ENCODE data around the gene STK4. TPM values are rescaled to one million over a fixed set of nuclear protein-coding genes. Genes with fewer than 3 reads are reported as not detected.

STK4 gene
- total RNA-seq, 2 donors from 2014 or later, result 271 to 280 TPM

DNA sequence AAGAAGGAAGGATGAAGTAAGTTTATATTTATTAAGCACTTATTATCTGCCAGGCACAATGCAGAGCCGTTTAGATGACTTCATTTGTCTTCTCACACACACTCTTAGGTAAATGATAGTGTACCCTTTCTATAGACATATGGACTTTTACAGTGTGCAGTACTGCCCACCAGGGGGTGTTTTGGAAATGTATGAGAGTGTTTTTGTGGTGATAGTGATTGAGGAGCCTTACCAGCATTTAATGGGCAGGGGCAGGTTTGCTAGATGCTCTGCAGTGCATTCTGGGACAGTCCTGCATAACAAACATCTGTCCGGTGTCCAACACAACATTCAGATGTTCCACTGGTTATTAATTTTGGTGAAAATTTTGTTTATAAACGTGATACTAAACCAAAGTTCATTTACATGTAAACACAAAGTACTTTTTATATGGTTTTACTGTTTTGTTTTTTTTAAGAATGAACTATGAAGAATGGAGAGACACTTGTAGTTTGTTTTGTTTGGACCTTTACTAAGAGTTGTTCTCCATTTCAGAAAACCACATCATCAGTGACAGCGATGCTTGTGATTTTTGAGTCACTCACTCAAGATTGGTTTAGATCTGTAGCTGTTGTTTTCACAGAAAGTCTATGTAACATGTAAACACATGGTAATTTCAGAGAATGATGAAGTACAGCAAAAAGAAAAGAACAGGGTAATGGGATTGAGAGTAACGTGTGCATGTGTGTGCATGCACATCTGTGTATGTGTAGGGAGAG is 114.7 kb downstream of the STK4 start:
- Mint-ChIP-seq H3K4me1 (peaks cover 3% of the 10 kb centered on the region), H3K36me3 (ENCODE audit: low read depth) (peaks cover 17% of the 10 kb centered on the region), H3K4me3 (no peak overlapping the region), H3K27me3 (no peaks in the 10 kb centered on the region), H3K27ac (no peak overlapping the region)
- DNase-seq (no peak), ATAC-seq (no peak)
- peaks cover 4% of the 10 kb centered on the region for H3K9me3 ChIP-seq (ENCODE audit: control insufficient read depth, low read length, poor library complexity, severe bottlenecking)

DNA sequence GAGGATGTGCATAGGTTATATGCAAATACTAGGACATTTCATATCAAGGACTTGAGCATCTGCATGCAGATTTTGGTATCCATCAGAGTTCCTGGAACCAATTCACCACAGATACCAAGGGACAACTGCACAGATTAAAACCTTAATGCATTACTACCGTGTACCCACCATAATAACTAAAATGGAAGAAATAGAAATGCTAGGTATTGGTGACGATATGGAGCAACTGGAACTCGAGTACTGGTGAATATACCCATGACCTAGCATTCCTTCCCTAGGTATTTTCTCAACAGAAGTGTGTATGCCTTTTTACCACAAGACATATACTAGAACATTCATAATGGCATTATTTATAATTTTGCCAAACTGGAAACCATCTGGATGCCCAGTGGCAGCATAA is 116.2 kb downstream of the STK4 start:
- no peak for ATAC-seq
- Mint-ChIP-seq H3K36me3 (ENCODE audit: low read depth) (peaks cover 19% of the 10 kb centered on the region), H3K4me1 (peaks cover 11% of the 10 kb centered on the region)

DNA sequence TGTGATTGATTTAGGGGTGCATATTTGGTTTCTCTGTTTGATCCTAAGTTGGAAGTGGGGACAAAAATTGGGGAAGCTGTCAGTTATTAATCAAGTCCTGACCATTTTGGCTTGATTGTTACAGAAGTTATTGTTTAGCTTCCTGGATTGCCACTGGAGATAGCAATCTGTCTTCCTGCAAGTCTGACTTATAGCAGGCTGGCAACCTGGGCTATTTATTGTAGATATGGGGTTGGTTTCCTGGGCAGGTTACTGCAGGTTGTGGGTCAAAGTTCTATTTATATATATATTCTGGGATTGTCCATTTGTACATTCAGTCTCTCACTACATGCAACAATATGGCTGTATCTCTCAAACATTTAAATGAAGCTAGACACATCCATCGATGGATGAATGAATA is 116.8 kb downstream of the STK4 start:
- H3K36me3 Mint-ChIP-seq (ENCODE audit: low read depth), result peaks cover 19% of the 10 kb centered on the region
- no peak overlapping the region for H3K4me3 Mint-ChIP-seq
- no peak for ATAC-seq
- H3K4me1 Mint-ChIP-seq, result peaks cover 15% of the 10 kb centered on the region
- H3K27me3 Mint-ChIP-seq, result no peaks in the 10 kb centered on the region
- peak overlapping the region; percentile 3 for H3K27ac Mint-ChIP-seq
- H3K9me3 ChIP-seq (ENCODE audit: control insufficient read depth, low read length, poor library complexity, severe bottlenecking), result peaks cover 4% of the 10 kb centered on the region
- DNase-seq, result no peak

More for the DNA sequence above, 116.2 kb downstream of the STK4 start:
- no peak overlapping the region for H3K4me3 Mint-ChIP-seq
- H3K27ac Mint-ChIP-seq, result peak overlapping the region; percentile 3
- no peak for DNase-seq
- peaks cover 4% of the 10 kb centered on the region for H3K9me3 ChIP-seq (ENCODE audit: control insufficient read depth, low read length, poor library complexity, severe bottlenecking)
- no peaks in the 10 kb centered on the region for H3K27me3 Mint-ChIP-seq

DNA sequence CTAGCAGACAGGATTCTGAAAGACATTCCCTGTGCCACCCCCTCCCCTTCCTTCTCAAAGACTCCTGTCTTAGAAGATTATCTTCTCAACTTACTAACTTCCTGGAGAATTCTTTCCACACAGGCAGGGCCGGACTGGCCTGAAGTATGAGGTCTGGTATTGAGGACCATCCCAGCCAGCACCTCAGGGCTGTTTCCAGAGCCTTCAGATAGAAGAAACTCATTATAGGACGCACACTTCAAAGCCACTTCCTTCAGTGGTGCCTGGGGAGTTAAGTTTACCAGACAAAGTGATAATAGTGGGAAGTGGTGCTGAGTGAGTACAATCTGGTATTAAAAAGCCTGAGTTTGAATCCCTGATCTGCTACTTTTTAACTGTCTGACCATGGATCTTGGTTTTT is 119.0 kb downstream of the STK4 start:
- Mint-ChIP-seq H3K27ac (peak overlapping the region; percentile 81), H3K27me3 (no peaks in the 10 kb centered on the region), H3K4me1 (peaks cover 12% of the 10 kb centered on the region), H3K36me3 (ENCODE audit: low read depth) (peaks cover 11% of the 10 kb centered on the region), H3K4me3 (peak overlapping the region; percentile 69)
- peaks cover 4% of the 10 kb centered on the region for H3K9me3 ChIP-seq (ENCODE audit: control insufficient read depth, low read length, poor library complexity, severe bottlenecking)
- no peak for DNase-seq
- ATAC-seq, result no peak

DNA sequence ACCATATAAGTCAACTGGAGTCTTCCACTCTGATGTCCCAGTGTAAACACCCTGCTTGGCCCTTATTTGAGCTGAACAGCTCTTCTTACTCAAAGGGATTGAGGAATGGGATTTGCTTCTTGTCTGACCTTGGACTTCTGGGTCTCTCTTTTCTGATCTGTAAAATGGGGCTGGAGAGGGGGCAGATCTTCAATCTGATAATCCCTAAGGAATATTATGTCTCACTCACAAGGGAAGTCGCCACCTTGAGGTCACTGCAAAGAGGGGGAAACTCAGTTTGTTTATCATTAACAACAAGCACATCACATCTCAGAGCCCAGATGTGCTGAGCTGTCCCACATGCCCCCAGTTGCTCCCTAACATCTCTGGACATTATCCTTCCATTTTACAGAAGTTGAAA is 119.6 kb downstream of the STK4 start:
- no peak overlapping the region for H3K4me3 Mint-ChIP-seq
- ATAC-seq, result no peak
- H3K4me1 Mint-ChIP-seq, result peaks cover 12% of the 10 kb centered on the region
- H3K9me3 ChIP-seq (ENCODE audit: control insufficient read depth, low read length, poor library complexity, severe bottlenecking), result peaks cover 4% of the 10 kb centered on the region
- H3K27me3 Mint-ChIP-seq, result no peaks in the 10 kb centered on the region
- H3K36me3 Mint-ChIP-seq (ENCODE audit: low read depth), result peaks cover 10% of the 10 kb centered on the region
- DNase-seq, result no peak
- H3K27ac Mint-ChIP-seq, result peak overlapping the region; percentile 81

DNA sequence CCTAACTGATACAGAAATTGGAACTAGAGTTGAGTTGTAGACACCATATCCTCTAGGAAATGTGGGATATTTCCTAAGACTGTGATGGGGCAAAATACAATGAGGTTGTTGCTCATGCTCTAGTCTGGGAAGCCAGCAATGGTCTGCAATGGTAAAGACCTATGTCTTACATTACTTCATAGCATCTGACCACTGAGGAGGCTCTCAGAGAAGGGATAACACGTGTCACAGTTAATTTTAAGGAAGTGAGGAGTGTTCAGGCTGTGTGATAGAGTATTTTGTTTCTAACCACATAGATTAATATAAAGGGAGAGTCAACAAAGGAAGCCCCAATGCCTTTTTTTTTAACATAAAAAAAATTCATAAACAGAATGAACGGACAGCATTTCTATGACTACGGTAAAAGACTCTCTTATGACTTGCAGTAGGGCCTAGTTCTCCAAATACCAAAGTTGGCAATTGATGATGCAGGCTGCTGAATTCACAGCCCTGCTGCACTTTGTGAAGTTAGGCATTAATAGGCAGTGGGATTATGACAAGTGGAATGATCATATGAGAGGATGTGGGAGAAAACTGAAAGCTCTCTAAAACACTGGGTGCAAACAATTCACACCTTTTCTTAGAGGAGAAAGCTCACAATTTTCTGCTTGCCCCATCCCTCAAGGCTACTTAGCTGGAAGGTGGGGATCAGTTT is 120.9 kb downstream of the STK4 start:
- Mint-ChIP-seq H3K4me3 (no peak overlapping the region), H3K4me1 (peaks cover 12% of the 10 kb centered on the region), H3K27ac (peak overlapping the region; percentile 81), H3K27me3 (no peaks in the 10 kb centered on the region), H3K36me3 (ENCODE audit: low read depth) (peaks cover 5% of the 10 kb centered on the region)
- DNase-seq, result no peak
- H3K9me3 ChIP-seq (ENCODE audit: control insufficient read depth, low read length, poor library complexity, severe bottlenecking), result peaks cover 4% of the 10 kb centered on the region
- ATAC-seq, result no peak

DNA sequence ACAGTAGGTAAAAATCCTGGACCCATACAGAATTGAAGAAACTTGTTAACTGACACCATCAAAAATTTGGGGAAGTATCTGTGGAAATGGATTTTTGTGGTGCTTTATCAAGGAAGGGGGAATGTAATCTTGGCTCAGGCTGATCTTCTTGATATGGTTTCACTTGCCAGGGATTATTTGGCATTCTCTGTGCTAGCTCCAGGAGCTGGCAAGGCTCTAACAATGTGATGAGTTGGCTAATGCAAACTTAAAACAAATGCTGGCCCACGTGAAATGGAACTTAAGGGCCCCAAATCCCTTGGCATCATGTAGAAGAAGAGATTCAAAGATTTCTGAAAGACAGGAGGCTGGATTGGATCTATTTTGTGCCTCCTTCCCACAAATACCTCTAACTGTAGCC is 121.5 kb downstream of the STK4 start:
- Mint-ChIP-seq H3K4me1 (peaks cover 14% of the 10 kb centered on the region), H3K27ac (peak overlapping the region; percentile 81), H3K4me3 (no peak overlapping the region), H3K36me3 (ENCODE audit: low read depth) (peaks cover 5% of the 10 kb centered on the region), H3K27me3 (no peaks in the 10 kb centered on the region)
- no peaks in the 10 kb centered on the region for H3K9me3 ChIP-seq (ENCODE audit: control insufficient read depth, low read length, poor library complexity, severe bottlenecking)
- ATAC-seq (no peak), DNase-seq (no peak)

DNA sequence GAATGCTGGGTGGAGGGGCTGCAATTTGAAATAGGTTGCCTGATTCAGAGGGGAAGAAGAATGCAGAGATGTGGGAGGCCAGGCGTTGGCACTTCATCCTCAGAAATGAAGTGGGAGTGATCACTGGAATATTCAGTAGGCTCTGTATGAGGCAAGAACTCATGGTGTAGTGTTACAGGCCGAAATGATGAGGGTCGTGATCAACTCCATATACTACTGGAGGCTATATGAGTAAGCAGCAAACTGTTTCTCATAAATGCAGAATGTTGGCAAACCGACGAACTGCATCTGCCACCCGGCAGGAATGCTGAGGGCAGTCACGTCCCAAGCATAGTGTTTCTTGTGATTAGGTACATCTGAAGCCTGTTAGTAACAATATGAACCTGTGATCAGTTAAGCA is 121.9 kb downstream of the STK4 start:
- DNase-seq (no peak), ATAC-seq (no peak)
- Mint-ChIP-seq H3K4me1 (peaks cover 14% of the 10 kb centered on the region), H3K4me3 (no peak overlapping the region), H3K36me3 (ENCODE audit: low read depth) (peaks cover 5% of the 10 kb centered on the region), H3K27ac (peak overlapping the region; percentile 81), H3K27me3 (no peaks in the 10 kb centered on the region)
- H3K9me3 ChIP-seq (ENCODE audit: control insufficient read depth, low read length, poor library complexity, severe bottlenecking), result no peaks in the 10 kb centered on the region

DNA sequence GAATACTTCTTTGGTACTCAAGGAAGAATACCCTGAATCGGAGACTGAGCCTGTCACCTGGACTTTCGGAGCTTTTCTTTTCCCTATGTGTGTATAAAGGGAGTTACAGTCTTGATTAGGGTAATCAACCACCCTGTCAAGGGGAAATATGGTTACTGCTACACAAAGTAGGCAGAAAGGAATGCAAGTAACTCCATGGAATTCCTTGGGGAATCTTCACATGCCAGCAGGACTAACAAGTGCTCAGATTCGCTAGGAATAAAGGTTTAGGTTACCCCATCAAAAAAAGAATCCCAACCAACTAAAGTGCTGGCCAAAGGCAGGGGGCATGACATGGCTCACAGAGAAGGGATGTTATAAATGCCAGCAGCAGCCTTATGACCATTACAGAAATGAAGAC is 124.2 kb downstream of the STK4 start:
- no peak overlapping the region for H3K4me3 Mint-ChIP-seq
- H3K36me3 Mint-ChIP-seq (ENCODE audit: low read depth), result peaks cover 3% of the 10 kb centered on the region
- peaks cover 14% of the 10 kb centered on the region for H3K4me1 Mint-ChIP-seq
- DNase-seq (no peak), ATAC-seq (no peak)
- no peak overlapping the region for H3K27ac Mint-ChIP-seq
- no peaks in the 10 kb centered on the region for H3K27me3 Mint-ChIP-seq
- H3K9me3 ChIP-seq (ENCODE audit: control insufficient read depth, low read length, poor library complexity, severe bottlenecking), result no peaks in the 10 kb centered on the region

DNA sequence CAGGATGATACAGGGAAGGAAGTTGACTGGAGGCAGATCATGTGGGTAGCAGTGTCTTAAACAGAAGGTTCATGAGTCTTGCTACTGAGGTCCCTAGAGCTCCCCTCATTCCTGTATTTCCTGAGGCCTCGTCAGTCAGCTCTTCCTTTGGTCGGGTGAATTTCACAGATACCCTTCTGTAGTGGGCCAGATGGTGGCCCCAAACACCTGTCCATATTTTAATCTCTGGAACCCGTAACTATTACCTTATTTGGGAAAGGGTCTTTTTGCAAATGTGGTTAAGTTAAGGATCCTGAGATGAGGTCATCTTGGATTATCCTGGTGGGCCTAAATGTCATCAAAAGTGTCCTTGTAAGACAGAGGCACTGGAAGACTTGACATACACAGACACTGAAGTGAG is 125.1 kb downstream of the STK4 start:
- Mint-ChIP-seq H3K27ac (no peak overlapping the region), H3K4me3 (no peak overlapping the region), H3K27me3 (peaks cover under 1% of the 10 kb centered on the region), H3K36me3 (ENCODE audit: low read depth) (peaks cover 3% of the 10 kb centered on the region), H3K4me1 (peaks cover 13% of the 10 kb centered on the region)
- DNase-seq (no peak), ATAC-seq (no peak)
- no peaks in the 10 kb centered on the region for H3K9me3 ChIP-seq (ENCODE audit: control insufficient read depth, low read length, poor library complexity, severe bottlenecking)

DNA sequence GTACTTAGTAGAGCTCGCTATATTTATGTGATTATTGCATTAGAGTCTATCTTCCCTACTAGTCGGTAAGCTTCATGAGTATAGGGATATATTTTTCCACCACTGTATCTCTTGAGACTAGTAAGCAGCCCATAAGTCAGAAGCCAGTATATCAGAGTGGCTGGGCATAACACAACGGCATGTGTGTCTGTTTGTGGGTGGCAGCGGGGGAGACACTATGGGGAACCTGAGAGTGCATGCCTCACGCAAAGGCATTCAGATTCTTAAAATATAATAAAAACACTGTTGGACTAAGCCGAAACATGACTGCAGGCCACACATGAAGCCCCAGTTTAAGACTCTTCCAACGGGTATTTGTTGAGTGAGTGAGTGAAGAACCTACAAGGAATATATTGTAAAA is 126.6 kb downstream of the STK4 start:
- no peak overlapping the region for H3K4me3 Mint-ChIP-seq
- peaks cover 13% of the 10 kb centered on the region for H3K27me3 Mint-ChIP-seq
- ATAC-seq, result no peak
- peaks cover 7% of the 10 kb centered on the region for H3K4me1 Mint-ChIP-seq
- no peak for DNase-seq
- H3K27ac Mint-ChIP-seq, result no peak overlapping the region
- H3K9me3 ChIP-seq (ENCODE audit: control insufficient read depth, low read length, poor library complexity, severe bottlenecking), result no peaks in the 10 kb centered on the region
- H3K36me3 Mint-ChIP-seq (ENCODE audit: low read depth), result no peaks in the 10 kb centered on the region

DNA sequence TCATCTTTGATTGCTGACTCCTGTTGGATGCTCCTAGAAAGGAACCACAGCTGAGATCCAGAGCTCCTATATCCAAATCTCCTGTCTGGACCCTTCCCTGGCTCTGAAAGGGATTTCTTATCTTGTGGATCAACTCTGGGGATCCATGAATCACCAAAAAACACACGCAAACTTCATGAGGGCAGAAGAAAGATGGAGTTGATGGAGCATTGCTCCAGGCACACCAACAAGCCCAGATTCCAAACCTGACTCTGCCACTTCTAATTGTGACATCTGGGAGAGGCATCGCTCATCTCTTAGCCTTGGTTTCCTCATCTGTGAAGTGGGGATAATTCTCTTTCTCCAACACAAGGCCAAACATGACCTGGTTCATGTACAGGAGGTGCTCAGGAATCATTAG is 127.9 kb downstream of the STK4 start:
- peaks cover 7% of the 10 kb centered on the region for H3K4me1 Mint-ChIP-seq
- no peaks in the 10 kb centered on the region for H3K36me3 Mint-ChIP-seq (ENCODE audit: low read depth)
- H3K9me3 ChIP-seq (ENCODE audit: control insufficient read depth, low read length, poor library complexity, severe bottlenecking), result no peaks in the 10 kb centered on the region
- no peak overlapping the region for H3K4me3 Mint-ChIP-seq
- H3K27me3 Mint-ChIP-seq, result peaks cover 19% of the 10 kb centered on the region
- no peak for ATAC-seq
- no peak for DNase-seq
- H3K27ac Mint-ChIP-seq, result no peak overlapping the region

DNA sequence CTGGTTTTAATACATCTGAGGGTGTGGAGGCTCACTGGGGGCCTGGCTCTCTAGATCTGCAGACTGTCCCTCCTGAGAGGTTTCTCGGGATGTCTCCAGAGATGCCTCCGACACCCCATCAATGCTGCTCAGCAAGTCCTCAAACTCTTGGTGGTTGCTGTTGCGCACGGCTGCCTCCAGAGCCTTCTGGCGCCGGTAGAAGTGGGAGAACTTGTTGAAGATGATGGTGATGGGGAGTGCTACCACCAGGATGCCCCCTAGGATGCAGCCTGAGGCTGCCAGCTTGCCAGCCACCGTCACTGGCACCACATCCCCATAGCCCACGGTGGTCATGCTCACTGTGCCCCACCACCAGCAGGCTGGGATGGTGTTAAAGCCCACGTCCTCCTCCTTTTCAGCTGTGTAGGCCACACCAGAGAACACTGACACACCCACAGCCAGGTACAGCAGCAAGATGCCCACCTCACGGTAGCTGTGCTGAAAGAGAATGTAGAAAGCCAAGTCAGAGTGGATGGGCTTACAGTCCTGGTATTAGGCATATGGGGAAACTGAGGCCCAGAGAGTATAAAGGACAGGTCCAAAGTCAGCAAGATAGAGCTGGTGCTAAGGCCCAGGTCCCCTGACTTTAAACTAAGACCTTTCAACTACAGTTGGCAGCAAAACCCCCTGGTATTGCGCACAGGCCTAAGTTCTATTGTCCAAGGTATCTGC is 128.7 kb downstream of the STK4 start:
- no peak for DNase-seq

More for the DNA sequence above, 128.7 kb downstream of the STK4 start:
- H3K36me3 Mint-ChIP-seq (ENCODE audit: low read depth), result no peaks in the 10 kb centered on the region
- H3K4me3 Mint-ChIP-seq, result no peak overlapping the region
- no peak for ATAC-seq
- peaks cover 27% of the 10 kb centered on the region for H3K27me3 Mint-ChIP-seq
- peaks cover 7% of the 10 kb centered on the region for H3K4me1 Mint-ChIP-seq
- H3K9me3 ChIP-seq (ENCODE audit: control insufficient read depth, low read length, poor library complexity, severe bottlenecking), result no peaks in the 10 kb centered on the region
- H3K27ac Mint-ChIP-seq, result no peak overlapping the region

Measured in T-helper 17 cell (primary cell).